ENCODE results near the gene DSCAML1. TPM values are rescaled to one million over a fixed set of nuclear protein-coding genes. Genes with fewer than 3 reads are reported as not detected.

Gene DSCAML1
- total RNA-seq, 1 donor from 2014 or later, result 2.5 TPM

DNA sequence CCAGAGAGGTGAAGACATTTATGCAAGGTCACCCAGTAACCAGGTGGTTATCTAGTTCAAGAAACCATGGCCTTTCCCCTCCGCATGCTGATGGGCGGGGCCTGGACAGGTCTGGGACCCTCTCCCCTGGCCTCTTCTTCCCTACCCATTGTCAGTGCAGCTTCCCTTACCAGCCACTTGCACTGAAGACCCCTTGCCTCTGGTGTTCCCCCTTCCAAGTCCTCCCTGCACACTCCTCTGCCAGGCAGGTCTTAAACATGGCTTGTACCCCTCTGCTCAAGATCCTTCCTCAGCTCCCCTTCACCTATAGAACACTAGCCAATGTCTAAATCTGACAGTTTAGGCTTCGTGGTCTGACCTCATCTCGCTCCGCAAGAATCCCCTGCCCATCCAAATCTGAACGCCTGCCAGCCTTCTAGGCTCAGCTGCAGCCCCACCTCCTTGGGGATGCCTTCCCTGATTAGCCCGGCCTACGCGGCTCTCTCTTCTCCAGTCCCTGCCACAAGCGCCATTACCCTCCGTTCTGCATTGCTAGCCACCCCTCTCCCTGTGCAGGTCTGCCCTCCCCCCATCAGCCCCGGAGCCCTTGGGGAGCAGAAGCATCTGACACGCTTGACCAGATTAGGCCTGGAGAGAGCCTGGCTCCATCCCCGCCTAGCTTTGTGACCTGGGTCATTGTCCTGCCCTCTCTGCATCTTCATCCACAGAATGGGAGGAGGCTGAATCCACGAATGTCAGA lies 213.8 kb downstream of the DSCAML1 start:
- no peak for DNase-seq (ENCODE audit: low spot score in 2 of 2, unreplicated experiment in 2 of 2)
- H3K27me3 Mint-ChIP-seq (ENCODE audit: low read depth), result peaks cover 85% of the 10 kb centered on the region
- H3K4me1 Mint-ChIP-seq, result no peaks in the 10 kb centered on the region
- no peaks in the 10 kb centered on the region for H3K36me3 Mint-ChIP-seq
- TF ChIP-seq, protein P1, sequence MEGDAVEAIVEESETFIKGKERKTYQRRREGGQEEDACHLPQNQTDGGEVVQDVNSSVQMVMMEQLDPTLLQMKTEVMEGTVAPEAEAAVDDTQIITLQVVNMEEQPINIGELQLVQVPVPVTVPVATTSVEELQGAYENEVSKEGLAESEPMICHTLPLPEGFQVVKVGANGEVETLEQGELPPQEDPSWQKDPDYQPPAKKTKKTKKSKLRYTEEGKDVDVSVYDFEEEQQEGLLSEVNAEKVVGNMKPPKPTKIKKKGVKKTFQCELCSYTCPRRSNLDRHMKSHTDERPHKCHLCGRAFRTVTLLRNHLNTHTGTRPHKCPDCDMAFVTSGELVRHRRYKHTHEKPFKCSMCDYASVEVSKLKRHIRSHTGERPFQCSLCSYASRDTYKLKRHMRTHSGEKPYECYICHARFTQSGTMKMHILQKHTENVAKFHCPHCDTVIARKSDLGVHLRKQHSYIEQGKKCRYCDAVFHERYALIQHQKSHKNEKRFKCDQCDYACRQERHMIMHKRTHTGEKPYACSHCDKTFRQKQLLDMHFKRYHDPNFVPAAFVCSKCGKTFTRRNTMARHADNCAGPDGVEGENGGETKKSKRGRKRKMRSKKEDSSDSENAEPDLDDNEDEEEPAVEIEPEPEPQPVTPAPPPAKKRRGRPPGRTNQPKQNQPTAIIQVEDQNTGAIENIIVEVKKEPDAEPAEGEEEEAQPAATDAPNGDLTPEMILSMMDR (IDR thresholded peaks at IDR 0.05; ENCODE audit: unreplicated experiment), result no peak
- no peak overlapping the region for H3K27ac Mint-ChIP-seq
- H3K4me3 Mint-ChIP-seq, result no peak overlapping the region
- H3K9me3 Mint-ChIP-seq, result no peaks in the 10 kb centered on the region

DNA sequence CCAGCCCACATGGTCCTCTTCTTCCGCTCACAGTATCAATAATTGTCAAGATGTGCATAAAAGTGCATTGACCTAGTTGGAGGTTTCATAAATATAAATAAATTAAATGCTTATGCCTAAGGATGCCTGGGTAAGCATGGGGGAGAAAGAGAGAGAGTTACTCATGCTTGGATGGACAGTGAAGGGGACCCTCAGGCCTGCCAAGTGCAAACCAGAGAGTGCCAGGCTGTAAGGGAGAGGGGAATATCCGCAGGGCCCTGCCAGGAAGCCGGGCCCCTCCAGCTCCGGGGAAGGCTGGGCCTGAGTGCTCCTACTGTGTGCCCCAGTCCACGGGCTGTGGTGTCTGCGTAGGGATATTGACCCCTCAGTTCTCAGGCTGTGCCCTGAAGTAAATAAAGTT lies 214.6 kb downstream of the DSCAML1 start:
- Mint-ChIP-seq H3K27ac (no peak overlapping the region), H3K4me3 (no peak overlapping the region), H3K4me1 (no peaks in the 10 kb centered on the region), H3K9me3 (no peaks in the 10 kb centered on the region), H3K27me3 (ENCODE audit: low read depth) (peaks cover 79% of the 10 kb centered on the region), H3K36me3 (no peaks in the 10 kb centered on the region)
- no peak for DNase-seq (ENCODE audit: low spot score in 2 of 2, unreplicated experiment in 2 of 2)
- TF ChIP-seq, protein P1 (IDR thresholded peaks at IDR 0.05; ENCODE audit: unreplicated experiment), result no peak

DNA sequence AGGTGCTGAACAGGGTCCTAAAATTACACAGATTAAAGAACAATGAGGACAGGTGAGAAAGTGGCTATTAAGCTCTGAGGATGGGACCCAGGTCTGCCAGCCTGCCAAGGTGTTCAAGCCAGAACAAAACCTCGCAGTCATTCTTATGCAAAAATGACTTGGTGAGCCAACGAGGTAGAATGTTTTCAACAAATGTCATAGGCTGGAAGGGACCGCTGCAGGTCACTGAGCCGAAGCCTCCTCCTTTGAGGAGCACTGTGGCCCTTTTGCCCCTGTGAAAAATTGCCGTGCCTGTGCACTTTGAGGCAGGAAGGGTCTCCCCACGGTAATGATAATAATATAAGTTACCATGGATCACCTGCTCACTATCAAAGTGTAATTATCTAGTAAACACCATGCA lies 216.2 kb downstream of the DSCAML1 start:
- Mint-ChIP-seq H3K4me3 (no peak overlapping the region), H3K27me3 (ENCODE audit: low read depth) (peaks cover 71% of the 10 kb centered on the region), H3K9me3 (no peaks in the 10 kb centered on the region)

DNA sequence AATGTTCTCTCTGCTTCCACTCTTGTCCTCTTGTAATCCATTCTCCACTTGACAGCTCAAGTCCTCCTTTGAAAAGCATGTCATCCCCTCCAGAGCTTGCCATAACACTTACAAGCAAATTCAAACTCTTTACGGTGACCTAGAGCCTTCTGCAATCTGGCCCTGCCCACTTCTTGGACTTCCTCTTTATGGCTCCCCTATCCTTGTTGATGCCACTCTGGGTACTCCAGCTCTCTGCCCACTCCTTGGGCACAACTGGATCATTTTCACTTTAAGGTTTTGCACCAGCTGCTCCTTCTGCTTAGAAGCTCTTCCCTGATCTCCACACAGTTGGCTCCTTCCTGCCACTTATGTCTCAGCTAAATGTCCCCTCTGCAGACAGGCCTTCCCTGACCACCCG lies 217.9 kb downstream of the DSCAML1 start:
- no peak for DNase-seq (ENCODE audit: low spot score in 2 of 2, unreplicated experiment in 2 of 2)
- Mint-ChIP-seq H3K4me1 (no peaks in the 10 kb centered on the region), H3K27me3 (ENCODE audit: low read depth) (peaks cover 58% of the 10 kb centered on the region), H3K4me3 (no peak overlapping the region), H3K27ac (no peak overlapping the region), H3K36me3 (no peaks in the 10 kb centered on the region), H3K9me3 (no peaks in the 10 kb centered on the region)
- TF ChIP-seq, protein P1 (IDR thresholded peaks at IDR 0.05; ENCODE audit: unreplicated experiment), result no peak

More for the DNA sequence above, 216.2 kb downstream of the DSCAML1 start:
- Mint-ChIP-seq H3K36me3 (no peaks in the 10 kb centered on the region), H3K27ac (no peak overlapping the region), H3K4me1 (no peaks in the 10 kb centered on the region)
- no peak for DNase-seq (ENCODE audit: low spot score in 2 of 2, unreplicated experiment in 2 of 2)
- TF ChIP-seq, protein P1 (IDR thresholded peaks at IDR 0.05; ENCODE audit: unreplicated experiment), result no peak

DNA sequence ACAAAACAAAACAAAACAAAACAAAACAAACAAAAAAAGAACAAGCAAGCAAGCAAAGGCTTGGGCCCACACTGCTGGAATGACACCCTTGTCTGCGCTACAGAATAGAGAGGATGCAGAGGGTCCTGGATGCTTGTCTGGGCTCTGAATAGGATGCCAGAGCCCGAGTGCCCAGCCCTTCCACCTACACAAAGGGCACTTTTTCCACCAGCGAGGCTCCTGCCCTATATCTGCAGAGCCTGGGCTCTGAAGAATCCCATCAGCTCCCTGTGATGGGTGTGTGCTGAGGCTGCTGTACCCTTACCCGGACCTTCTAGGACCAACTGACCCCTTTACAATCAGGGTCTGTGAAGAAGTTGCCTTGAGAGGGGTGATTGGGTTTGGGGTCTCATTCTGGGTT lies 221.2 kb downstream of the DSCAML1 start:
- peaks cover 48% of the 10 kb centered on the region for H3K27me3 Mint-ChIP-seq (ENCODE audit: low read depth)

More for the DNA sequence above, 221.2 kb downstream of the DSCAML1 start:
- DNase-seq (ENCODE audit: low spot score in 2 of 2, unreplicated experiment in 2 of 2), result no peak
- Mint-ChIP-seq H3K4me3 (no peak overlapping the region), H3K27ac (no peak overlapping the region), H3K4me1 (no peaks in the 10 kb centered on the region), H3K9me3 (no peaks in the 10 kb centered on the region), H3K36me3 (no peaks in the 10 kb centered on the region)
- TF ChIP-seq, protein P1 (IDR thresholded peaks at IDR 0.05; ENCODE audit: unreplicated experiment), result no peak
